ENCODE measurements around the gene ZNF521.

DNA sequence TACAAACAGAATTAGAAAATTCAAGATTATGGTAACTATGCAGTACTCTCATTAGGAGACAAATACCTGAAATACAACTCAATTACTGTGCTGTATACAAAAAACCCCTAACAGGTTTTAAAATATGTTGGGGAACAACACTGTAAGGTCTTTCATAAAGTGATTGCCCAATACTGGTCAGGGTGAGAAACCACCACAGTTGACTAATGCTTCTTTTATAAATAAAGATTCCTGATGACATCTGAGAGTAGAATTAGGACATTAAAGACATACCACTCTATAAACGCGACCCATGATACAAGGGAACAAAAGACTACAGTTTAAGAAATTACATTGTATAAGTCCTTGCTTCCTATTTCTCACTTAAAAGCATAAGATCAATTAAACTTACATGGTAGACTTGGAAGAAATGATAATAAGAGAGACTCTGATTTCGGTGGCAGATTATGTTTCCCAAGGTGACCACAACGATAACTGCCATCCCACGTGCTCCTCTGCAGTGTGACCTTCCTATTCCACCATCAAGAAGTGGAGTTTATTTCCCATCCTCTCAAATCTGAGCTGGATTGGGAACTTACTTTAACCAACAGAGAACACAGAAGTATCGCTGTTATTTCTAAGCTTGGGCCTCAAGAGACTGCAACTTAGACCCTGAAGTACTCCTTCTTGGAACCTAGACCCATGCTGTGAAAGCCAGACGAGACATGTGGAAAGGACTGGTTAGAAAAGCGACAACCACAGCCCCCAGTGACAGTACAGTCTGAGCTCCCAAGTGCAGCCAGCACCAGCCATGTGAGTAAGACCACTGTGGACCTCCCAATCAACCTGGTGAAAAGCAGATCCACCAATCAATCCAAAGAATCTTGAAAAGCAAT is 52.3 kb downstream of the ZNF521 start:
- TF ChIP-seq, protein P1, sequence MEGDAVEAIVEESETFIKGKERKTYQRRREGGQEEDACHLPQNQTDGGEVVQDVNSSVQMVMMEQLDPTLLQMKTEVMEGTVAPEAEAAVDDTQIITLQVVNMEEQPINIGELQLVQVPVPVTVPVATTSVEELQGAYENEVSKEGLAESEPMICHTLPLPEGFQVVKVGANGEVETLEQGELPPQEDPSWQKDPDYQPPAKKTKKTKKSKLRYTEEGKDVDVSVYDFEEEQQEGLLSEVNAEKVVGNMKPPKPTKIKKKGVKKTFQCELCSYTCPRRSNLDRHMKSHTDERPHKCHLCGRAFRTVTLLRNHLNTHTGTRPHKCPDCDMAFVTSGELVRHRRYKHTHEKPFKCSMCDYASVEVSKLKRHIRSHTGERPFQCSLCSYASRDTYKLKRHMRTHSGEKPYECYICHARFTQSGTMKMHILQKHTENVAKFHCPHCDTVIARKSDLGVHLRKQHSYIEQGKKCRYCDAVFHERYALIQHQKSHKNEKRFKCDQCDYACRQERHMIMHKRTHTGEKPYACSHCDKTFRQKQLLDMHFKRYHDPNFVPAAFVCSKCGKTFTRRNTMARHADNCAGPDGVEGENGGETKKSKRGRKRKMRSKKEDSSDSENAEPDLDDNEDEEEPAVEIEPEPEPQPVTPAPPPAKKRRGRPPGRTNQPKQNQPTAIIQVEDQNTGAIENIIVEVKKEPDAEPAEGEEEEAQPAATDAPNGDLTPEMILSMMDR (conservative IDR thresholded peaks at IDR 0.05; ENCODE audit: low read length) = no peak
- no peak for TF ChIP-seq EZH2phosphoT487 (IDR thresholded peaks at IDR 0.05; ENCODE audit: borderline replicate concordance, low read depth, low read length)

Data from OCI-LY7 (cell line).